ENCODE measurements around the gene RAB27A.

The RAB27A gene

DNA sequence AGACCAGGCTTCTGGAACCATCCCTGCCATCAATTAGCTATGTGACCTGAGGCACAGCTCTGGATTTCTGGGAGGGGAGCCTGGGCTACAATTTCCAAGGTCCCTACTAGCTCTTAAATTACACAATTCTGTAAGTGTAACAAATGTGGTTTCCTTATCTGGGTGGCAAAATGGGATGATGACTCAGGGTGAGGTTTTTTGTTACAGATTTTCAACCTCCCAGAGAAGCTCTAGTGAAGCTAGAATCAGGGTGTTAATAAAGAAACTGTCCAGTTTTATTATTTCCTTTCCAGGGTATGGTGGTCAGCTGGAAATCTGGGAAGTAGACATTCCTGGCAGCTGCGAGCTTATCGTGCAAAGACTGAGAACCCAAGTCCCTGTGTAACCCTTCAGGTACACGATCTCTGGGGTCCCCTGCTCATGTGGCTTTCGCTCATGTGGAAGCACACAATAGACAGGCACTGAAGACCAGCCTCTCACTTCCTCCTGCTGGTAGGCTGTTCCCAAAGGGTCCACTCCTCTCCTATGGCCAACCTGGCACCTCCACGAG, 7.3 kb downstream of the RAB27A start (continued):
- TF ChIP-seq, protein P1, sequence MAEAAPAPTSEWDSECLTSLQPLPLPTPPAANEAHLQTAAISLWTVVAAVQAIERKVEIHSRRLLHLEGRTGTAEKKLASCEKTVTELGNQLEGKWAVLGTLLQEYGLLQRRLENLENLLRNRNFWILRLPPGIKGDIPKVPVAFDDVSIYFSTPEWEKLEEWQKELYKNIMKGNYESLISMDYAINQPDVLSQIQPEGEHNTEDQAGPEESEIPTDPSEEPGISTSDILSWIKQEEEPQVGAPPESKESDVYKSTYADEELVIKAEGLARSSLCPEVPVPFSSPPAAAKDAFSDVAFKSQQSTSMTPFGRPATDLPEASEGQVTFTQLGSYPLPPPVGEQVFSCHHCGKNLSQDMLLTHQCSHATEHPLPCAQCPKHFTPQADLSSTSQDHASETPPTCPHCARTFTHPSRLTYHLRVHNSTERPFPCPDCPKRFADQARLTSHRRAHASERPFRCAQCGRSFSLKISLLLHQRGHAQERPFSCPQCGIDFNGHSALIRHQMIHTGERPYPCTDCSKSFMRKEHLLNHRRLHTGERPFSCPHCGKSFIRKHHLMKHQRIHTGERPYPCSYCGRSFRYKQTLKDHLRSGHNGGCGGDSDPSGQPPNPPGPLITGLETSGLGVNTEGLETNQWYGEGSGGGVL (tag by site-specific recombination; IDR thresholded peaks at IDR 0.05) = peak; percentile 65
- TF ChIP-seq PRDM6 (tag by site-specific recombination; IDR thresholded peaks at IDR 0.05) (peak; percentile 68), ZNF514 (tag by site-specific recombination; IDR thresholded peaks at IDR 0.05) (no peak), FEZF1 (tag by site-specific recombination; IDR thresholded peaks at IDR 0.05) (0 out of 2 replicates have a peak, but pooled peaks have one; percentile 8), ZSCAN23 (tag by site-specific recombination; IDR thresholded peaks at IDR 0.05) (no peak), ZXDB (tag by site-specific recombination; IDR thresholded peaks at IDR 0.05) (peak; percentile 56; the same call in 1 of the 2 replicates), ZNF280C (tag by site-specific recombination; IDR thresholded peaks at IDR 0.05) (no peak), TCF7L2 (IDR thresholded peaks at IDR 0.05; ENCODE audit: borderline replicate concordance, low read depth, low read length) (no peak), SP7 (tag by site-specific recombination; IDR thresholded peaks at IDR 0.05) (peak; percentile 53), ZNF2 (tag by site-specific recombination; IDR thresholded peaks at IDR 0.05) (no peak), PRDM1 (tag by site-specific recombination; IDR thresholded peaks at IDR 0.05) (no peak), IKZF3 (tag by site-specific recombination; IDR thresholded peaks at IDR 0.05) (no peak), ZBTB1 (tag by site-specific recombination; IDR thresholded peaks at IDR 0.05) (no peak), ZNF596 (tag by site-specific recombination; IDR thresholded peaks at IDR 0.05) (no peak), ZNF571 (tag by site-specific recombination; IDR thresholded peaks at IDR 0.05) (no peak), ZEB2 (tag by site-specific recombination; IDR thresholded peaks at IDR 0.05) (no peak), SETDB1 (IDR thresholded peaks at IDR 0.05; ENCODE audit: insufficient read length, low read length) (no peak), ZNF114 (tag by site-specific recombination; IDR thresholded peaks at IDR 0.05) (no peak), SP3 (tag by site-specific recombination; IDR thresholded peaks at IDR 0.05) (no peak), ZNF585B (tag by site-specific recombination; IDR thresholded peaks at IDR 0.05) (no peak), ZNF558 (tag by site-specific recombination; IDR thresholded peaks at IDR 0.05) (no peak), ZFP69B (tag by site-specific recombination; IDR thresholded peaks at IDR 0.05) (no peak), GLI4 (tag by site-specific recombination; IDR thresholded peaks at IDR 0.05) (no peak), ZNF335 (tag by site-specific recombination; conservative IDR thresholded peaks at IDR 0.05) (peak; percentile 50), ZSCAN30 (tag by site-specific recombination; IDR thresholded peaks at IDR 0.05) (no peak), ZNF175 (tag by site-specific recombination; IDR thresholded peaks at IDR 0.05) (no peak), ZNF600 (tag by site-specific recombination; IDR thresholded peaks at IDR 0.05) (no peak), ZFHX2 (tag by site-specific recombination; conservative IDR thresholded peaks at IDR 0.05) (no peak), KLF10 (tag by site-specific recombination; IDR thresholded peaks at IDR 0.05) (no peak), ZNF26 (tag by site-specific recombination; IDR thresholded peaks at IDR 0.05) (no peak), ZNF701 (tag by site-specific recombination; IDR thresholded peaks at IDR 0.05) (no peak), ZSCAN18 (tag by site-specific recombination; IDR thresholded peaks at IDR 0.05) (no peak)
- TF ChIP-seq, protein P2, sequence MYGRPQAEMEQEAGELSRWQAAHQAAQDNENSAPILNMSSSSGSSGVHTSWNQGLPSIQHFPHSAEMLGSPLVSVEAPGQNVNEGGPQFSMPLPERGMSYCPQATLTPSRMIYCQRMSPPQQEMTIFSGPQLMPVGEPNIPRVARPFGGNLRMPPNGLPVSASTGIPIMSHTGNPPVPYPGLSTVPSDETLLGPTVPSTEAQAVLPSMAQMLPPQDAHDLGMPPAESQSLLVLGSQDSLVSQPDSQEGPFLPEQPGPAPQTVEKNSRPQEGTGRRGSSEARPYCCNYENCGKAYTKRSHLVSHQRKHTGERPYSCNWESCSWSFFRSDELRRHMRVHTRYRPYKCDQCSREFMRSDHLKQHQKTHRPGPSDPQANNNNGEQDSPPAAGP (tag by site-specific recombination; IDR thresholded peaks at IDR 0.05) = no peak
